Measurements from ENCODE around the gene SFXN5.

The SFXN5 gene

GRCh38 chr2:72895154-72895553, 176.4 kb downstream of the SFXN5 start:
- Mint-ChIP-seq H3K36me3 (peaks cover 1 to 7% of the 10 kb centered on the region in 2 donors), H3K4me1 (peaks cover 6 to 22% of the 10 kb centered on the region in 2 donors), H3K27ac (no peak overlapping the region), H3K9me3 (no peaks in the 10 kb centered on the region), H3K27me3 (peaks cover 70 to 83% of the 10 kb centered on the region in 2 donors), H3K4me3 (no peak overlapping the region)
- DNase-seq (no peak), ATAC-seq (replicated peaks) (no peak)

- DNase-seq (no peak), ATAC-seq (replicated peaks) (no peak)
- H3K4me1 Mint-ChIP-seq, result peaks cover 6 to 22% of the 10 kb centered on the region in 2 donors
- H3K27me3 Mint-ChIP-seq, result peaks cover 72 to 84% of the 10 kb centered on the region in 2 donors
- no peaks in the 10 kb centered on the region for H3K9me3 Mint-ChIP-seq
- no peak overlapping the region for H3K27ac Mint-ChIP-seq
- no peak overlapping the region for H3K4me3 Mint-ChIP-seq
- H3K36me3 Mint-ChIP-seq, result peaks cover 1 to 11% of the 10 kb centered on the region in 2 donors
Measured at GRCh38 chr2:72894514-72894913, 177.0 kb downstream of the SFXN5 start.

GRCh38 chr2:72893594-72894319, 177.8 kb downstream of the SFXN5 start:
- Mint-ChIP-seq H3K27me3 (peaks cover 75 to 89% of the 10 kb centered on the region in 2 donors), H3K9me3 (no peaks in the 10 kb centered on the region), H3K36me3 (peaks cover 1 to 11% of the 10 kb centered on the region in 2 donors), H3K4me1 (peaks cover 6 to 22% of the 10 kb centered on the region in 2 donors), H3K4me3 (no peak overlapping the region), H3K27ac (no peak overlapping the region)
- DNase-seq (no peak), ATAC-seq (replicated peaks) (peak; percentile 76 to 83)

GRCh38 chr2:72892506-72893173, 178.9 kb downstream of the SFXN5 start:
- peaks cover 72 to 92% of the 10 kb centered on the region in 2 donors for H3K27me3 Mint-ChIP-seq
- ATAC-seq (replicated peaks) (peak; percentile 85 to 87), DNase-seq (peak; percentile 60)
- peaks cover 6 to 31% of the 10 kb centered on the region in 2 donors for H3K4me1 Mint-ChIP-seq
- no peaks in the 10 kb centered on the region for H3K9me3 Mint-ChIP-seq
- H3K4me3 Mint-ChIP-seq, result no peak overlapping the region
- no peak overlapping the region for H3K27ac Mint-ChIP-seq
- H3K36me3 Mint-ChIP-seq, result peaks cover 1 to 11% of the 10 kb centered on the region in 2 donors

Data from stimulated activated naive B cell treated with anti-CD40 and anti-IgM and Interleukin-4, amounts not matched to agents 10 μg/mL and 1 μg/mL and 100 μg/mL, for 72 hours (primary cell).